ENCODE results near the gene PIPOX.
A peak's percentile ranks its signal among the peaks of the same experiment; 100 is the strongest.

PIPOX gene

DNA sequence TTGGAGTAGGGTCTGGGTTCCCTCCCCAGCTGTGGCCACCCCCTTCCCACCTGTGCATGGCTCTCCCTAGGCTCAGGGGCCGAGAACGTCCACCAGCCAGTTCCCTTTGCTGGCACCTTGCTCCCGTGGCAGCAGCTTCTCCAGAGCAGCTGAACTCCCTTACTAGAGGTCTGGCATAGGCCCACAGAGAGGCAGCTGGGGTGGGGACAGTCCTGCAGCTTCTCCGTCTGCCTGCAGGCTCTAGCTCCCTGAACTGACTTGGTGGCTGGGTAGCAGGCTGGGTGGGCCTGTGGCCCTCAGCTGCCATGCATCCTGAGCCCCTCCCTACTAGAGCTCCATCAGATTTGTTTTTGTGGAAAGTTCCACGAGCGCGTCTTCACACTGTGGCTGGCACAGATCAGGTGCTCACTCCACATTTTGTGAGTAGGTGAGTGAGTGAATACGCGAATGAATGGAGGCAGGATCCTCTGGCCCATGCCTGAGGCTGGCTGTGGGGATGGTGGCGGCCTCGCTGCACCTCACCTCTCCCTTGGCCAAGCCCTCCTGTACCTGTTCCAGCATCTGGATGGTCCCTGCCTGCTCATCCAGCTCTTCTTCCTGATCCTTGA, 51.3 kb downstream of the PIPOX start:
- no peak for DNase-seq

DNA sequence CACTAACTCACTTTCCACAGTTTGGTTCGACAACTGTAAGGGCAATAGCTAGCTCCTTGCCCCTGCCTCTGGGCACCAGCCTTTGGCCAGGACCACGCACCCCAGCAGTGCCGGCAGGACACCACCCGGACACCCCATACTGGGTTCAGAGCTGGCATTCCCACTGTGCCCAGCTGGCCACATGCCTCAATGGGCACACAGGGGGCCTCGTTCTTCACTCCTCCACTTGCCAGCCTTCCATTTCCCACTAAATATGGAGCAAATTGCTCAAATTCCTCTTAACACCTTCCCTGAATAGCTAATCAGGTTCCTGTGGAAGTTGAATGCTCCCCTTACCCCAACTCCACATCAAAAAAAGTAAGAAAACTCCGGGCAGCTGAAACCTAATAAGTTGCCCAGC, 52.5 kb downstream of the PIPOX start:
- no peak for DNase-seq

DNA sequence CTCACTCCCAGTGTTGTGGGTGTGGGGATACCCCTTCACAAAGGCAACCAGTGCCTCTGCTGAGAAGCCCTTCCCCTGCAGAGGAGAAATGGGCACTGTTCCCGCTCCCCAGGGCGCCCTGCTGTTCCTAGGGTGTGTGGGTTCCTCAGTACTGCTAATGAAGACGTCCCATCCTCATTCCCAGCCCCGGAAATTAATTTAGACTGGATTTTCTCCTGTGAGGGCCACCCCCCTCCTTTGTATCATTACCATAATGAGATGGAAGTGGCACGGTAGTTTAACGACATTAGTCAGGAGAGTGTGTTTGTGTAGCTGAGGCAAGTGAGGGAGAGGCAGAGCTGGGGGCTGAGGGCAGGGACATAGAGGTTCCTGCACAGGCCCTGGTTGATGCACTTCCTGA, 53.2 kb downstream of the PIPOX start:
- DNase-seq, result peak in 5 of 58 donors; percentile 16 to 63 (median 29)

DNA sequence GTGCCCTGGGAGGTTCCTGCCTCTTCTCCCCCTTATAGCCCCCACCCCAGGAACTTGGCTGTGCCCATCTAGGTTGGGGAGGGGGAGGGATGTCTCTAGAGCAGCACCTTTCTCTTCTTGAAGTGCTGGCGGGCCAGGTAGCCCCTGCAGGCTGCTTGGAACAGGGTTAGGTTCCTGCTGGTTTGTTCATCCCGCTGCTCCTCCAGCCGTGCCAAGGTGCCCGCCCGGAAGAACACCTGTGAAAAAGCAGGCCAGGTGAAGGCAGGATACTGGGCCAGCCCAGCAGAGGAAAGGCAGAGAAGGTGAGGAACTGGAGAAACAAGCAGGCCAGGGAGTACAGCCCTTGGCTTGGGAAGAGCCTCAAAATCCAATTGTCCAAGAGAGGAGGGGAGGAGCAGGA, 56.6 kb downstream of the PIPOX start:
- no peak for DNase-seq

DNA sequence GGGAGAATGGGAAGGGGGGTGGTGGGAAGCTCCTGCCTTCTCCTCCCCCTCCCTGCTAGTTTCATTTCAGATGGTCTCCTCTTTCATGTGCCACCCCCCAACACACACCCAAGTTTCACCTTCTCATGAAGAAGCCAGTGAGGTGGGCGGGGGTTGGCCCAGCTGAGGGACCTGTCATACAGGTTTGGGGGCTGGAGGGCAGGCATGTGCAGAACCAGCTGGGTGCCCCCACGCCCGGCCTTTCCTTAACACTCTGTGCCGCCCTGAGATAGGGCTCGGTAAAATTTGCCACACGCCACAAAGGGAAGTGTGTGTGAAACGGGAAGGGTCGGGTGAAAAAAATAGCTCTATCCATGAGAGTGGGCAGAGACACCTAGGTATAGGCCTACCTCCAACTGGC, 57.4 kb downstream of the PIPOX start:
- DNase-seq, result no peak

DNA sequence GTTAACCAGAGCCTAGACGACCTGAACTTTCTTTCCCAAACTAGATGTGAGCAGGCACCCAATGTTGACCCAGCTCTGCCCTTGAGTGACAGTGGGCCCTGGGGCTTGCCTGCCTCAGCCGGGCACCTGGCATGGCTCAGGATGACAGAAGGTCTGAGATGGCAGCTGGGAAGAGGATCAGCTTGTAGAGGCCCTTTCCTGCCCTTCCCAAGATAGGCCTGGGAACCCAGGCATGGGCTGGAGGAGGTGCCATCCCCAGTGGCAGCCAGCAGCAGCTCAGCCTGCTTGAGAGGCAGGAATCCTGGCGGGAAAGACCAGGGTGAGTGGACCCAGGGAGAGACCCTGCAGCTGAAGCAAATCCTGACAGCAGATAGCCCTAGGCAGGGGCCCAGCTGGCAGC, 59.1 kb downstream of the PIPOX start:
- no peak for DNase-seq

DNA sequence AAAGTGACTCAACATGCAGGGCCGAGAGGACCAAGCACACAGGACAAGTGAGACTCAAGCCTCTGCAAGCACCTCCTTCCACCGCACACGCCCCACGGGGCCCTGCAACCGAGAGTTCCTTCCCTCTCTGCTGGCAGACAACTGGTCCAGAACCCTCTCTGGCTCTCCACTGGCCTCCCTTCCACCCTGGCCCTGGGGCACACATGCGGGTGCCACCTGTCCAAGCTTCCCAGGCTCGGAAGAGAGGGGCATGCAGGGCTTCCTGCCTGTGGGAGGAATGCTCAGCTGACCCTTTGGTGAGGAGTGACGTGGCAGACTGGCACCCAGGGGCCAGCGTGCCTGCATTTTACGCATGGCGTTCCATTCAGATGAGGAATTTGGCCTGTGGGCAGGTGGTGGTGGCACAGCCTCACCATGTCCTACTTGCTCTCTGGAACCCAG, 59.8 kb downstream of the PIPOX start:
- DNase-seq, result no peak

DNA sequence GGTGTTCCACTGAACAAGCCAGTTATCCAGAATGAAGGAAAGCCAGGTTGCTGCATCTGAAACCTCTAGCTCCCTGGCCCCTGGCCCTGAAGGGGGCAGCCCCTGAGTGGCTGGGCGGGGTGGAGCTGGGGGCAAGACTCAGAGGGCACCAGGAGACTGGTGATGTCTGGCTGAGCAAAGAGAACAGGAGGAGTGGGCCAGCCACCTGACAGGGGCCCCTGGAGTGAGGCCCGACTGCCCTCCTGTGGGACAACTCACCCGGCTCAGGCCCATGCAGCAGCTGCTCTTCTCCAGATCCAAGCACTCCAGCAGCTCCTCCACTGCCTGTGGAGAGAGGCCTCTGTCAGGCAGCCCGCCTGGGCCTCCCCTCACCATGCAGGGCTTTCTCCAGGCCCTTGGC, 60.4 kb downstream of the PIPOX start:
- no peak for DNase-seq

All from anterior cingulate cortex (tissue), 58 donors.